DMS153 (cell line): ENCODE measurements around the gene ABO.
A peak's percentile ranks its signal among the peaks of the same experiment; 100 is the strongest.
"Not testable (repeated sequence)": the region's sequence is repeated elsewhere in the genome, so short reads cannot be mapped to it uniquely, and the experiment has no call there.

Source experiments
- DNase-seq: peaks from one replicate; lab custom pipeline; 2025; lab: John Stamatoyannopoulos, UW

The ABO gene

DNA sequence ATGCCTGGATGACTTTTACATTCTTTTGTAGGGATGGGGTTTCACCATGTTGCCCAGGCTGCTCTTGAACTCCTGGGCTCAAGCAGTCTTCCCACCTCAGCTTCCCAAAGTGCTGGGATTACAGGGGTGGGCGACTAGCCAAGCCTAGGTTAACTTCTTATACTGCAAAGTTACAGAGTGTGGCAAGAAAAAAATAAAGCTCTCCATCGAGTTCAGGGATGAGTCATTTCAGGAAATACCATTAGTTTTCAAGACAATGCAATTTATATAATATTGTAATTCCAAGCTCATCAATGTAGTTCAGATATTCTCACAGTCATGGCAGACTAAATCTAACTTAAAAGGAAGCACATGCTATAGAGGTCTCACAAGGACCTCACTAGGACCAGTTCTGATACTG lies 11.5 kb upstream of the ABO start:
- DNase-seq: no peak

DNA sequence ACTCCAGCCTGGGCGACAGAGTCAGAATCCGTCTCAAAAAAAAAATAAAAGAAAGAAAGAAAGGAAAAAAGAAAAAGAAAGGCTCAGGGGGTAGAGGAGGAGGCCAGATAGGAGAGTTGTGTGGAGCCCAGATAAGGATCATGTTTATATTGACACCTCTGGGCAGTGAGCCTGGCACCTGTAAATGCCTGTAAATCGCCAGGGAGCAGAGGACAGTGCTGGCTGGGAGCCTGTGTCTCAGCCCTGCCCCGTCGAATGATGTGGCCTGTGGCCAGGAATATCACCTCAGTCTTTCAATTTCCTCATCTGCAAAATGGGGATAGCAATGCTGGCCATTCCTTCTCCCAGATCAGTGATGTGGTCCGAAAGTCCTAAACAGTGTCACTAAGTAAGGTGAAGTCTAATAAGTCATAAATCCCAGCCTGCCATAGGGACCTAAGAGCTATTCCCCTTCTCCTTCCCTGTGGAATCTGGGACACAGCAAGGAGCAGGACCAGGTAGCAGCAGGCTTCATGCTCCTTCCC lies 10.3 kb upstream of the ABO start:
- DNase-seq: no peak

DNA sequence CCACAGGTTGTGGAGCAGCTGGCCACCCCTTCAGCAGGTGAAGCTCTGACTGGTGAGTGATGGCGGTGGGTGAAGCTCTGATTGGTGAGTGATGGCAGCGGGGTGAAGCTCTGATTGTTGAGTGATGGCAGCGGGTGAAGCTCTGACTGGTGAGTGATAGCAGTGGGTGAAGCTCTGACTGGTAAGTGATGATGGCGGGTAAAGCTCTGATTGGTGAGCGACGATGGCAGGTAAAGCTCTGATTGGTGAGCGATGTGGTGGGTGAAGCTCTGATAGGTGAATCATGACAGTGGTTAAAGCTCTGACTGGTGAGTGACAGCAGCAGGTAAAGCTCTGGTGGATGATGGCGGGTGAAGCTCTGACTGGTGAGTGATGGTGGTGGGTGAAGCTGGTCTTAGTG lies 9.4 kb upstream of the ABO start:
- DNase-seq: no peak

DNA sequence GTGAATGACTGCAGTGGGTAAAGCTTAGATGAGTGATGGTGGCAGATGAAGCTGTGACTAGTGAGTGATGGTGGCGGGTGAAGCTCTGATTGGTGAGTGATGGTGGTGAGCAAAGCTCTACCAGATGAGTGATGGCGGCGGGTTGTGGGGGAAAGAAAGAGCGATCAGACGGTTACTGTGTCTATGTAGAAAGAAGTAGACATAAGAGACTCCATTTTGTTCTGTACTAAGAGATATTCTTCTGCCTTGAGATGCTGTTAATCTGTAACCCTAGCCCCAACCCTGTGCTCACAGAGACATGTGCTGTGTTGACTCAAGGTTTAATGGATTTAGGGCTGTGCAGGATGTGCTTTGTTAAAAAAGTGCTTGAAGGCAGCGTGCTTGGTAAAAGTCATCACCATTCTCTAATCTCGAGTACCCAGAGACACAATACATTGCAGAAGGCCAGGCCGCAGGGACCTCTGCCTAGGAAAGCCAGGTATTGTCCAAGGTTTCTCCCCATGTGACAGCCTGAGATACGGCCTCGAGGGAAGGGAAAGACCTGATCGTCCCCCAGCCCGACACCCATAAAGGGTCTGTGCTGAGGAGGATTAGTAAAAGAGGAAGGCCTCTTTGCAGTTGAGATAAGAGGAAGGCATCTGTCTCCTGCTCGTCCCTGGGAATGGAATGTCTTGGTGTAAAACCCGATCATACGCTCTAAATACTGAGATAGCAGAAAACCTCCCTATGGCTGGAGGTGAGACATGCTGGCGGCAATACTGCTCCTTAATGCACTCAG lies 8.4 kb upstream of the ABO start:
- DNase-seq: peak; percentile 80

DNA sequence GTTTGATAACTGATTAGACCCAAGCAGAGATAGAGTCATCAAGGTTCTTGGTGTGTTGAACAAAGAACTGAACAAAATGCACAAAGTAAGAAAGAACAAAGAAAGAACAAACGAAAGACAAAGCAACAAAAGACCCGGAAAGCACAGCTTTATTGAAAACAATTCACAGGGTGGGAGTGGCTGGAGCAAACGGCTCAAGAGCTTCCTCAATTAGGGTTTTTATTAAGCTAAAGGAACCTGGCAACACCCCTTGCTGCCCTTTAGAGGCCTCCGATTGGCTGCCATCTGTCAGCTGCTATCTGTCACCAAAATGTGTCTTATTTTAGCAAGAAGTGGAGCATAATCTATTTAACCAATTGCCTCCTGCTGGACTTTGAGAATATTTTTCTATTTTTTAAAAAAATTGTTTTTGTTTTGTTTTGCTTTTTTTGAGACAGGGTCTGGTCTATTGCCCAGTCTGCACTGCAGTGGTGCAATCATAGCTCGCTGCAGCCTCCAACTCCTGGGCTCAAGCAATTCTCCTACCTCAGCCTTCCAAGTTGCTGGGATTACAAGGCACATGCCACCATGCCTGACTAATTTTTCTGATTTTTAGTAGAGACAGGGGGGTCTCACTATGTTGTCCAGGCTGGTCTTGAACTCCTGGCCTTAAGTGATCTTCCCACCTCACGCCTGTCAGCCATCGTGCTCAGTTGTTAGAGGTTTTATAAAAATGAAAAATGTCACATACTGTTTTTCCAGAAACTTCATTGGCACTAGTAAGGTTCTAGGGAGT lies 7.7 kb upstream of the ABO start:
- DNase-seq: peak; percentile 69

DNA sequence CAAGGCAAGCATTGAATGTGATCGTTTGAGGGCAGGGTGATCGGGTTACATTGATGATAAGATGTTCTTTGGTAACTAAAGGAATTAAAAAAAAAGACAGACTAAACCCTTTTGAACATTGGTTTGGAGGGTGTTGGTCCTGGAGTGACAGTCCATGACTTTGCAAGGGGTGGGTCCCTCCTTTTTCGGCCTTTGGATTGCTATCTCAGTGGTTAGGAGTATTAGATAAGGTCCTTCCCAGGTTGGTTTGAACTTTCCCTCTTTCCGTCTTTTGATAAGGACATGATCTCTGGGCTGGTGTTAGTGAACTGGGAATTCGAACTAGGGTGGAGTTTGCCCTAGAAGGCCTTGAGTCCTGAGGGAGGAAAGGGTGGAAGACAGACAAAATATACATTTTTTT lies 5.4 kb upstream of the ABO start:
- DNase-seq: no peak

DNA sequence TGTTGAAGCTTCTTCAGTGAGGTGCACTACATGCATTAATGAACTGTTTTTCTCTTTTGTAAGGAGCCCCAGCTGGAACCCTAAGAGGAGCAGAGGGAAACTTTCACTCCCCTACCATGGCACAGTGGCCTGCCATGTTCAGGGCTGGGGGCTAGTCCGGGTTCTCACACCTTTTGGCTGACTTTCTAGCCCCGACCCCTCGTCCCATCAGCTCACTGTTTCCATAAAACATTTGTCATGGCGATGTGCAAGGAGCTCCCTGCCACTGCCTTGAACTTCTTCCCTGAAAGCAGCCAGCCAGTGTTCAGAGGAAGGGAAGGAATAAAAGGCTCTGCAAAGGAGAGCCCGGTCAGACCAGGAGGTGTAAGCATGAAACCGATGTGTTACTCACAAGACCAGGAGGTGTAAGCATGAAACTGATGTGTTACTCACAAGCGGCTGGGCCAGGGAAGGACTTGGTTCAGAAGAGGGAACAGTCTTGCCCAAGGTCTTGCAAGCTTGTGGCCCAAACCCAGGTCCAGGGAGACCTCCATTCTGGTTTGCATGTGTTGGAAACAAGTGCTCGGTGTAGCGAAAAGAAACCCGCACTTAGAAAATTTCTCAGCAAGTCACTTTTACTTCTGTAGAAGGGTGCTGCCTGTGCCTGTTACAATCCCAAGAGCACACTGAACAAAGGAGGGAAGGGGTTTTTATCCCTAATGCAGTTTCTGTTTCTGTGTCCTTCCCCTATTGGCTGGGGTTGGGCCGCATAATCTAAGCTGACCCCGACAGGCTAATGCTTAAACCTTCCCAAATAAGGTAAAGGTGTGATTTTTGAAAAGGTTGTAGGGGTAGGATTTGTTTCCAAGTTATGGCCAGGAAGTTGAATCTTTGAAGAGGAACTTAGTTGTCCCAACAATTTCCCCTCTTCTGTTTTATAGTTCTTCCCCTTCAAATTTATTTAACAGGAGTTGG lies 3.4 kb upstream of the ABO start:
- DNase-seq: no peak

DNA sequence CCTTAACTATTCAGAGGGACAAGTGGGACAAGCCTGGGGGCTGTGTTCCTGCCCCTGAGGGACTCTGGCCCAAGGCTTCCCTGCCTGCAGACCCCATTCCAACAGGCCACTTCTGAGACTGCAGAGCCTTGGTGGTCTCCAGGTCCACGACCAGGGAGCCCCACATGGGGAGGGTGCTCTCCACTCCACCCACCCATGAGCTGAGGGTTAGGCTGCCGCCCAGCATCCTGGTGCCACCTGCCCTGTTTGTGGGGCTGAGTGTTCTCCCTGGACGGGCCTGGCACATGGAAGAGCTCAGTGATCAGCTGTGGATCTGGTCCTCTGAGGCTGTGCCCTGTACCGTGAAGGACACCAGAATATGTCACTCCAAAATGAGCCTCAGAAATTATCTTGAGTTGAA lies 2.5 kb upstream of the ABO start:
- no peak for DNase-seq

DNA sequence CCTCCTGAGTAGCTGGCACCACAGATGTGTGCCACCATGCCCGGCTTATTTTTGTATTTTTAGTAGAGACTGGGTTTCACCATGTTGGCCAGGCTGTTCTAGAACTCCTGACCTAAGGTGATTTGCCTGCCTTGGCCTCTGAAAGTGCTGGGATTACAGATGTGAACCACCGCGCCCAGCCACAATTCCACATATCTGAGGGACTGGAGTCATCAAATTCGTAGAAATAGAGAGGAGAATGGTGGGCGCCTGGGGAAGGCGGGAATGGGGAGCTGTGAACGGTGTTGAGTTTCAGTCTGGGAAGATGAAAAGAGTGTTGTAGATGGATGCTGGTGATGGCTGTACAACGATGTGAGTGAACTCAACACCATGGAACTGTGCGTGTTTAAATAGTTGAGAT lies 1.9 kb upstream of the ABO start:
- DNase-seq: no peak

DNA sequence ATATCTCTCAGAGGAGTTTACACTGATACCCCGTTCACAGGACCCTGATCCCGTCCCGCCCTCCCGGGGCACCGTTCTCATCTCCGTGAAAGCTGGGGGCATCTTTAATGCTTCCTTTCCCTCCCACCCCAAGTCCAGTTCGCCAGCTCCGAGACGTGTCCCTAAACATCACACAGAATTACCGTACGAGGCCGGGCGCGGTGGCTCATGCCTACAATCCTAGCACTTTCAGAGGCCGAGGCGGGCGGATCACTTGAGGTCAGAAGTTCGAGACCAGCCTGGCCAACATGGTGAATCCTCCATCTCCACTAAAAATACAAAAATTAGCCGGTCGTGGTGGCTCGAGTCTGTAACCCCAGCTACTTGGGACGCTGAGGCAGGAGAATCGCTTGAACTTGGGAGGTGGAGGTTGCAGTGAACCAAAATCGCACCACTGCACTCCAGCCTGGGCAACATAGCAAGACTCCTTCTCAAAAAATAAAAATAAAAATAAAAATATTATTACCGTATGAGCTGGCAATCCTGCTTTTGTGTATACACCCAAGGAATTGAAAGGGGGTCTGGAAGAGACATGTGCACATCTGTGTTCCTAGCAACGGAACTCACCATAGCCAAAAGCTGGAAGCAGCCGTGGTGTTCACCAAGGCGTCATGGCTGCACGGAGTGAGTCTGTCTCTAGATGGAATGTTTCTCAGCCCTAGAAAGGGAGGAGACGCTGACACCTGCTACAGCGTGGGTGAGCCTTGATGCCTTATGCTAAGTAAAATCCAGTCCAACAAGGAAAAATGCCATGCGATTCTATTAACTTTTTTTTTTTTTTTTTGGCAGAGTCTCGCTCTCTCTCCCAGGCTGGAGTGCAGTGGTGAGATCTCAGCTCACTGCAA lies 1.2 kb upstream of the ABO start:
- DNase-seq: no peak

DNA sequence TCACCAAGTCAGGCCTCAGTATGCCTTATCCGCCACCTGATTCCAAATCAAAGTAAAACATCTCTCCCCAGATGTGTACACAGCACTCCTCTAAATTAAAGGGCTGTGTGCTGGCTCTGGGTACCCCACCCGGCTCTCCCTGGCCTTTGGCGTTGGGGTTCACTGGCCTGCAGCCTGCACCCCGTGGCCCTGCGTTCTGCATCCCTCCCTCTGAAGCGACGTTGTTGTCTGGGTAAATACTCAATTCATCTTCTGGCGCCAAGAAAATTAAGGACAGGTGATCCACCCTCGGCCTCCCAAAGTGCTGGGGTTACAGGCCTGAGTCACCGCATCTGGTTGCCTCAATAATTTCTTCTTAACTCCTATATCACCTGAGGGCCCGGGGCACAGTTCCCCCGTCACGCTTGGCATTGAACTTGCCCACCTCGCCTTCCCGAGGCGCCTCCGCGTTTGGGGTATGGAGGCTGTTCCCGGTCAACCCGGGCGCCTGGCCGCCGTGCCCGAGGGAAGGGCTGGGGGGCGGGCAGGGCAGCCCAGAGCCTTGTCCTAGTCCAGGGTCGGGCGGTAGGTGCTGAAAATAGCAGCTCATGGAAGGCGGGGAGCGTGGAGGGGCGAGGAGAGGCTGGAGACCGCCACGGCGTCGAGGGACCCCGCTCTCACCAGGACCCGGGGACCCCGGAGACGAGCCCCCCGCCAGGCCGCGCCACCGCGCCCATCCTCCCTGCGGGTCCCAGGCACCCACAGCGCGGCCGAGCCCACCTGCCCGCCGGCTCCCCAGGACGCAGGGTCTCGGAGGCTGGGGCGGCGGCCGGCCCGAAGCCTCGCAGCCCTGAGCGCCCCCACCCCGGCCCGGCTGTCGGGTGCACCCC lies 531 bp downstream of the ABO start:
- no peak for DNase-seq

DNA sequence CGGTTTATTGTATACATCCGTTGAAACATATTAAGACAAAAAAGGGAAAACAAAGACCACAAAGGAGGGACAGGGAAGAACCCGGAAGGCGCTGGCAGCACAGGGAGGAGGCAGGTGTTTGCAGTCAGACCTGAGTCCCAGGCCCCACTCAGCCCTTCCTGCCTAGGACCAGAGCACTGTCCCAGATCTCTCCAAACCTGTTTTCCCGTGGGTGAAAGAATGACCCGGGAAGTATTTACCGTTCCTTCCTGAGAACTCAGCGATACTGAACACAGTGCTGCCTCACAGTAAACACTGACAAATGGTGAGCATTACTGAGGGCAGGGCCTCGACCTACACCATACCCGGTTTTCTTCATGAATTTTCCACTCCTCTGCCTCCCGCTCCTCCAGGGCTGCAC lies 1.2 kb downstream of the ABO start:
- peak; percentile 44 for DNase-seq

DNA sequence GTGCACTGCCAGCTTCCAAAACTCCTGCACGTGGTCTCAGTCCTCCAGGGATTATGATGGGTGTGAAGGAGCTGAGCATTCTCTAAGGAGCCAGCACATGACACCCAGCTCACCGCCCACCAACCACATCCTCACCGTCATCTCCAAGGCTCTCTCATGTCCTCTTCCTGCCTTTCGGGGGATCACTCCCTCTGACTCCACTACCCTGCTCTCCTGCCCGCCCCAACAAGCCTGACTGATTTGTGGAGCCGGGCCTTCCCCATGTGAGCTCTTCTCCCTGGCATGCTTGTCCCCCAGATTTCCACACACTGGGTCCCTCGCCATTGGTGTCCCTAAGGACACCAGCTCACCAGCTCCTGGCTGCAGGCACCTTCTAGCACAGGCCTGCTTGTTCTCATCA lies 1.9 kb downstream of the ABO start:
- no peak for DNase-seq

DNA sequence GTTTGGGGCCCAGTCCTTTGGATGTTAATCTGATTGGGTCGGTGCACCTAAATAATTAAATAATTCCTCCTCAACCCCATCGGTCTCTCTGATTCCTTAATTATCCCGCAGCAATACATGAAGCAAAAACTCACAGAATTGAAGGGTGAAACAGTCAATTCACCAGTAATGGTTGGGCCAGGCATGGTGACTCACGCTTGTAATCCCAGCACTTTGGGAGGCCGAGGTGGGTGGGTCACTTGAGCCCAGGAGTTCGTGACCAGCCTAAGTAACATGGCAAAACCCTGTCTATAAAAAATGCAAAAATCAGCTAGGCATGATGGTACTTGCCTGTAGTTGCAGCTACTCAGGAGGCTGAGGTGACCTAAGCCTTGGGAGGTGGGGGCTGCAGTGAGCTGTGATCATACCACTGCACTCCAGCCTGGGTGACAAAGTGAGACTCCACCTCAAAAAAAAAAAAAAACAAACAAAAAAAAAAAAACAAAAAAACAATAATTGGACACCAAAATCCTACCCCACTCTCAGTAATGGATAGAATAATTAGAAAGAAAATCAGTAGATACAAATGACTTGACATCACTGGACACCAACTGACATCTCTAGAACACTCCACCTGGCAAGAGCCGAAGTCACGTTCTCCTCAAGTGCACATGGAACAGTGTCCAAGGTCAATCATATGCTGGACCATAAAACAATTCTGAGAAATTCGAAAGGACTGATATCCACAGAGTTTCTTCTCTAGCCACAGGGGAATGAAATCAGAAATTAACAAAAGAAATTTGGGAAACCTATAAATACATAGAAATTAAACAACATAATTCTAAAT lies 5.3 kb downstream of the ABO start:
- DNase-seq: no peak

DNA sequence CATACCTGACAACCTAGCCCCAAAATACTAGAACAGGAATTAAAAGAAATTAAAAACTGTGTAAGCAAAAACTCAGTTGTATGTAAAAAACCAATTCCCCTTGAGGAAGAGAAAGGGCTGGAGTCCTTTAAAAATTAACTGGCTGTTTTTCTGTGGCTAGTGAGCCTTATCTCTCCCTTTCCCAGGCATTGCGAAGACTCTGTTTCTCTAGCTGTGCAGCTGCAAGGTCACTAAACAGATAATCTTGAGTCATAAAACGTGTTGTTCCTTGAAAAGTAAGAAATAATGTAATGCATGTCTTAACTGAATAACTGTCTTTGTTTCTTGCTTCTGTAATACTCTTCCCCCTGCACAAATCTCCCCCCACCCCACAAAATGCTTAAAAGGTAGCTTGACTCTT lies 5.9 kb downstream of the ABO start:
- not testable (repeated sequence) for DNase-seq

DNA sequence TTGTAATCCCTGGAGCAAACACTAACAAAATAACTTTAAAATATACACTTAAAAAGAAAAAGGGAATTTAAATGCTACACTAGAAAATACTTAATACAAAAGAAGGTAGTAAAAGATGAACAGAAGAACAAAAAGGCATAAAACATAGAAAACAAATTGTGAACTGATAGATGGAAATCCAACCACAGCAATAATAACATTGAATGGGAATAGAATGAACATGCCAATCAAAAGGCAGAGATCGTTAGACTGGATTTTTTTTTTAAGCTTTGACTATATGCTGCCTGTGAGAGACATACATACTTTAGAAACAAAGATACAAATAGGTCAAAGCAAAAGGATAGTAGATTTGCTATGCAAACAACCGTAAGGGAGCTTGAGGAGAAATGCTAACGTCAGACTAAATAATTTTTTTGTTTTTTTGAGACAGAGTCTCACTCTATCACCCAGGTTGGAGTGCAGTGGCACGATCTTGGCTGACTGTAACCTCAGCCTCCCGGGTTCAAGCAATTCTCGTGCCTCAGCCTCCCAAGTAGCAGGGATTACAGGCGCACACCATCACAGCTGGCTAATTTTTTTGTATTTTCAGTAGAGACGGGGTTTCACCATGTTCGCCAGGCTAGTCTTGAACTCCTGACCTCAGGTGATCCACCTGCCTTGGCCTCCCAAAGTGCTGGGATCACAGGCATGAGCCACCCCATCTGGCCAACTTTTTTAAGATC lies 6.5 kb downstream of the ABO start:
- no peak for DNase-seq

DNA sequence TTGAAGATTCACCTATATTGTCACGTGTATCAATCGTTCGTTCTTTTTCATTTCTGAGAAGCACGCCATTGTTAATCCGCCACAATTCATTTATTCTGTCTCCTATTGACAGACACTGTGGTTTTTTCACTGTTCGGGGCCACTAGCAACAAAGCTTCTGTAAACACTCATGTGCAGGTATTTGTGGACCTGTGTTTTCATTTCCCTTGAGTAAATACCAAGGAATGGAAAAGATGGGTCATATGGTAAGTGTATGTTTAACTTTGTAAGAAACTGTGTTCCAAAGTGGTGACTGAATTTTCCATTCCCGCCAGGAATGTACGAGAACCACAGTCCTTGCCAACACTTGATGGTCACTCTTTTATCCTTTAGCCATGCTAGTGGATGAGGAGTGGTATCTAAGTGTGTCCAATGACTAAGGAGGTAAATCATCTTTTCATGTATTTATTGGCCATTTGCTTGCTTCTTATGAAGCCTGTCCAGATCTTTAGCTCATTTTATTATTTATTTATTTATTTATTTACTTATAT lies 10.7 kb downstream of the ABO start:
- DNase-seq: no peak

DNA sequence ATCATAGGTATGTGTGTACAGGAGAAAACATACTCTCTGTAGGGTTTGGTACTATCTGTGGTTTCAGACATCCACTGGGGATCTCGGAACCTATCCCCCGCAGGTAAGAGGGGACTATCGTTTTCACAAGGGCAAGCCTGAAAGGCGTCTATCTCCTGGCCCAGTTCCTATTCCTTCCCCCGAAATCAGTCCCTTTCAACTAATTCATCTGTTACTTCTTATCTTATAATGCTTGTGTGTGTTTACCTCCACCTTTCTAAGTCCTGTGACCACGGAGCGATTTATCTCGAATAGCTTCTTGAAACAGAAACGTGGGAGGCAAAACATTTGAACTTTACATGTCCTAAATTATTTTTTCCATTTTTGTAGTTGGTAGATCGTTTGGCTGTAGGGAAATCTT lies 11.4 kb downstream of the ABO start:
- no peak for DNase-seq
